Activated CD8-positive, alpha-beta T cell treated with anti-CD3 and anti-CD28 coated beads, Interleukin-2, amount 10 ng/mL, durations not matched to agents 7 days and 5 days (primary cell): ENCODE results near the gene TBC1D19. TPM values are rescaled to one million over a fixed set of nuclear protein-coding genes. Genes with fewer than 3 reads are reported as not detected.
"Not testable (repeated sequence)": the region's sequence is repeated elsewhere in the genome, so short reads cannot be mapped to it uniquely, and the experiment has no call there.

Source experiments
- ATAC-seq: fragments of 150-1000 bp; cut with Tn5 transposase; one replicate; pipeline ENCODE4 v1.10.0; 2021; ENCODE audit warnings: moderate library complexity
- CTCF ChIA-PET: fragments of 350-600 bp; sonication (Branson Sonifier 250); formaldehyde crosslinking; loops from one replicate; lab custom pipeline; 2021; ENCODE audit warnings: antibody characterized with exemption; lab: Charles Lee
- POLR2A ChIA-PET: fragments of 350-600 bp; sonication (Branson Sonifier 250); formaldehyde crosslinking; loops from one replicate; lab custom pipeline; 2021; ENCODE audit warnings: antibody characterized with exemption; lab: Charles Lee
- DNase-seq: peaks from one replicate; pipeline ENCODE4 v3.0.0-alpha.2; 2020
- H3K27ac Mint-ChIP-seq: one replicate; pipeline ENCODE4 v1.8.0; 2021; ENCODE audit warnings: mild to moderate bottlenecking, mixed read lengths
- H3K27me3 Mint-ChIP-seq: one replicate; pipeline ENCODE4 v1.8.0; 2021; ENCODE audit warnings: low read depth, mixed read lengths
- H3K36me3 Mint-ChIP-seq: one replicate; pipeline ENCODE4 v1.8.0; 2021; ENCODE audit warnings: low read depth, mixed read lengths
- H3K4me1 Mint-ChIP-seq: one replicate; pipeline ENCODE4 v1.8.0; 2021; ENCODE audit warnings: low read depth, mixed read lengths
- H3K4me3 Mint-ChIP-seq: one replicate; pipeline ENCODE4 v1.8.0; 2021; ENCODE audit warnings: mild to moderate bottlenecking, mixed read lengths
- H3K9me3 Mint-ChIP-seq: one replicate; pipeline ENCODE4 v1.8.0; 2022; ENCODE audit warnings: mixed read lengths; ENCODE audit not compliant: insufficient read depth
- total RNA-seq, 2 experiments: library from RNA; stranded (reverse); gene quantifications; one replicate each; pipeline ENCODE4 v1.2.3, GENCODE V29; 2021

Gene TBC1D19
- total RNA-seq, 2 experiments from 2014 or later: 4.7 to 5.7 TPM

DNA sequence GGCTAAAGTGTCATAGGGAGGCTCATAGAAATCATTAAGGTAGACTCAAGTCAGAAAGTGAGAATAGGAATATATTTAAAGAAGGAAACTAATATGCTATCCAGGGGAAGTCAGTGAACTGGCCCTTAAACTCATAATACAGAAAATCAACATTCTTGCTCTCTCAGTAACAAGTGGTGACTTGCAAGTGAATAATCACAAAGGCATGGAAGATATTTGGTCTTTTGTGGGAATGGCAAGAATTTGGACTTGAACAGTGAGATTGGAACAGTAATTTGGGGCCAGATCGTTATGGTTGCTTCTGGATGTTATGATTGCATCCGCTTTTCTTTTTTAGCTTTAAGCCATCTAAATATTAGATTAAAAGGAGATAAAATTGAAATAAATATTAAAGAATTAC, 103.8 kb downstream of the TBC1D19 start:
- no peak overlapping the region for H3K27ac Mint-ChIP-seq
- no peak for ATAC-seq
- H3K4me3 Mint-ChIP-seq: no peak overlapping the region
- no peak for DNase-seq
- H3K36me3 Mint-ChIP-seq: peaks cover 5% of the 10 kb centered on the region
- ChIA-PET POLR2A (no interaction called here), CTCF (no interaction called here)
- H3K4me1 Mint-ChIP-seq: no peaks in the 10 kb centered on the region
- no peaks in the 10 kb centered on the region for H3K9me3 Mint-ChIP-seq
- no peaks in the 10 kb centered on the region for H3K27me3 Mint-ChIP-seq

GRCh38 chr4:26690506-26690905, 106.6 kb downstream of the TBC1D19 start:
- peaks cover 5% of the 10 kb centered on the region for H3K36me3 Mint-ChIP-seq
- ChIA-PET POLR2A (no interaction called here), CTCF (no interaction called here)
- no peaks in the 10 kb centered on the region for H3K4me1 Mint-ChIP-seq
- no peak overlapping the region for H3K27ac Mint-ChIP-seq
- H3K4me3 Mint-ChIP-seq: no peak overlapping the region
- no peak for DNase-seq
- no peak for ATAC-seq
- no peaks in the 10 kb centered on the region for H3K27me3 Mint-ChIP-seq
- no peaks in the 10 kb centered on the region for H3K9me3 Mint-ChIP-seq

GRCh38 chr4:26692014-26692726, 108.3 kb downstream of the TBC1D19 start:
- H3K4me3 Mint-ChIP-seq: no peak overlapping the region
- ATAC-seq (no peak), DNase-seq (no peak)
- H3K36me3 Mint-ChIP-seq: peaks cover 5% of the 10 kb centered on the region
- POLR2A ChIA-PET: no interaction called here
- no peaks in the 10 kb centered on the region for H3K27me3 Mint-ChIP-seq
- CTCF ChIA-PET: no interaction called here
- no peaks in the 10 kb centered on the region for H3K9me3 Mint-ChIP-seq
- no peak overlapping the region for H3K27ac Mint-ChIP-seq
- no peaks in the 10 kb centered on the region for H3K4me1 Mint-ChIP-seq

DNA sequence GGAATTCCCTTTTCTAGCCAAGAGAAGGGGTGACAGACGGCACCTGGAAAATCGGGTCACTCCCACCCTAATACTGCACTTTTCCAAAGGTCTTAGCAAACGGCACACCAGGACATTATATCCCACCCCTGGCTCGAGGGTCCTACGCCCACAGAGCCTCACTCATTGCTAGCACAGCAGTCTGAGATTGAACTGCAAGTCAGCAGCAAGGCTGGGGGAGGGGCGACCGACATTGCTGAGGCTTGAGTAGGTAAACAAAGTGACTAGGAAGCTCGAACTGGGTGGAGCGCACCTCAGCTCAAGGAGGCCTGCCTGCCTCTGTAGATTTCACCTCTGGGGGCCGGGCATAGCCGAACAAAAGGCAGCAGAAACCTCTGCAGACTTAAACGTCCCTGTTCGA, 110.2 kb downstream of the TBC1D19 start:
- CTCF ChIA-PET, ATAC-seq, H3K27ac Mint-ChIP-seq: not testable (repeated sequence)

DNA sequence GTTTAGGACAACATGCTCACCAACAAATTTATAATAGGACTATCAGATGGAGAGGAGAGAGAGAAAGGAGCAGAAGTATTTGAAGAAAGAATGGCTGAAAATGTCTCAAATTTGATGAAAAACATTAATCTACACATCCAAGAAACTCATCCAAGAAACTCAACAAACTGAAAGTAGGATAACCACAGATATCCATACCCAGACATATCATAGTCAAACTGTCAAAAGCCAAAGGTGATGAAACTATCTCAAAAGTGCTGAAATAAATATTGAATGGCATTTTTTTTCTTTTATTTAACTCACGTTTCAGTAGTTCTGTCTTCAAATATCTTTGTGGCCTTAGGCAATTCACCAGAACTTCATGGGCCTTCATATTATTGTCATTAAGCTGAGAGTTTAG, 116.2 kb downstream of the TBC1D19 start:
- H3K27ac Mint-ChIP-seq: no peak overlapping the region
- H3K36me3 Mint-ChIP-seq: no peaks in the 10 kb centered on the region
- no peaks in the 10 kb centered on the region for H3K27me3 Mint-ChIP-seq

More for the DNA sequence above, 110.2 kb downstream of the TBC1D19 start:
- DNase-seq, H3K36me3 Mint-ChIP-seq, H3K9me3 Mint-ChIP-seq, H3K4me3 Mint-ChIP-seq, POLR2A ChIA-PET, H3K4me1 Mint-ChIP-seq, H3K27me3 Mint-ChIP-seq: not testable (repeated sequence)

DNA sequence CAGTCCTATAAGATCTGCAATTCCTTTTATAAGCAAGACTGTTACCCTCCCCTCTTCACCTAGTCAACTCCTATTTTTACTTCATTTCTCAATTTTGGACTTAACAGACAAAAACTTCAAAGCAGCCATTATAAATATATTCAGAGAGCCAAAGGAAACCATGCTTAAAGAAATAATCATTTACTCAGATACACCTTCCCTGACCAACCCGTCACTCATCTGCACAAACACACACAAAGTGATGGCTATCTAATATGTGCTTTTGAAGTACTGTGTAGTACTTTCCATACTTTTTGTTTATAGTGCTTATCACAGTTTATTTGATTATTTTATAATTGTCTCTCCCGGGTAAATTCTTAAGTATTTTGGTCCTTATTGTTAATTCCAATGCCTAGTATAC, 117.2 kb downstream of the TBC1D19 start:
- Mint-ChIP-seq H3K9me3 (no peaks in the 10 kb centered on the region), H3K4me1 (no peaks in the 10 kb centered on the region), H3K27ac (no peak overlapping the region), H3K27me3 (no peaks in the 10 kb centered on the region), H3K4me3 (no peak overlapping the region), H3K36me3 (no peaks in the 10 kb centered on the region)
- POLR2A ChIA-PET: no interaction called here
- CTCF ChIA-PET: no interaction called here
- no peak for ATAC-seq
- no peak for DNase-seq

More for the DNA sequence above, 116.2 kb downstream of the TBC1D19 start:
- ChIA-PET POLR2A (no interaction called here), CTCF (no interaction called here)
- Mint-ChIP-seq H3K4me3 (no peak overlapping the region), H3K4me1 (no peaks in the 10 kb centered on the region), H3K9me3 (no peaks in the 10 kb centered on the region)
- no peak for ATAC-seq
- DNase-seq: no peak

DNA sequence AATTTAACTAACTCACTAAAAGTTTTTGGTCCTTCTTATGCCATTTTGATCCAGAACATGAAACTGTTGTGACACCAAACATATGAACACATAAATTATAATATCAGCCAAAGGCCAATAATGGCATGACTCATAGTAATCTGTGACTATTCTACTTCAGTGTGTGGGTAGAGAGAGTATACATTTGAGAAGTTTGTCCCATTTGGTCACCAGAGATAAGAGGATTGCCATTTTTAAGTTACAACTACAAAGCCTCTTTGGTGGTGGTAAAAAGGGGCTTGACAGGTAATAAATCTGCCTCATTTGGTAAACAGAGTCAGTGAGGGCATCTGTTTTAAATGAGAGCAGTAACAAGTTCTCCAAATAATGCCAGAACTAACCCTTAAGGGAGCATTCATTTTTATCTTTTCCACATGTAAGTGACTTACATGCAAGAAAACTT, 117.9 kb downstream of the TBC1D19 start:
- CTCF ChIA-PET: no interaction called here
- Mint-ChIP-seq H3K9me3 (no peaks in the 10 kb centered on the region), H3K36me3 (no peaks in the 10 kb centered on the region), H3K4me1 (no peaks in the 10 kb centered on the region), H3K27ac (no peak overlapping the region), H3K4me3 (no peak overlapping the region), H3K27me3 (no peaks in the 10 kb centered on the region)
- ATAC-seq (no peak), DNase-seq (no peak)
- POLR2A ChIA-PET: no interaction called here

GRCh38 chr4:26707342-26707741, 123.5 kb downstream of the TBC1D19 start:
- H3K36me3 Mint-ChIP-seq: no peaks in the 10 kb centered on the region
- ChIA-PET CTCF (no interaction called here), POLR2A (no interaction called here)
- no peak overlapping the region for H3K27ac Mint-ChIP-seq
- H3K4me3 Mint-ChIP-seq: no peak overlapping the region
- no peaks in the 10 kb centered on the region for H3K4me1 Mint-ChIP-seq
- no peaks in the 10 kb centered on the region for H3K9me3 Mint-ChIP-seq
- H3K27me3 Mint-ChIP-seq: no peaks in the 10 kb centered on the region
- DNase-seq (no peak), ATAC-seq (no peak)

DNA sequence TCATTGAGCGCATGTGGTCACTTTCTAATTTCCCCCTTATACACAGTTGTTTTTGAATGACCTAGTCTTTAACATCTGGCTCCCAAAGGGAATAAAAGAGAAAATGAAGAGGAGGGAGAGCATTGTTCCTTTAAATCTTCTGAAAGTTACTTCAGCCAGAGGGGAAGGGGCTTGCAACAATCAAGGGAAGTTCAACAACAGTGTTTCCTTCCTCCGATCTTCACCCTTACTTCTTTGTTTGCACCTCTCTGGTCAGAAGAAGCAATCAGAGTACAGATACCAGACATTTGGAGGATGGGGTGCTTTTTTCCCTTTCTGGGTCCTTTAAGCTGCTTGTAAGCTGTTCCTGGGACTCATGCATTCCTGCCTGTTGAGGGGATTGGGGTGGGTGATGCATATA, 125.4 kb downstream of the TBC1D19 start:
- Mint-ChIP-seq H3K4me1 (no peaks in the 10 kb centered on the region), H3K27ac (no peak overlapping the region), H3K9me3 (no peaks in the 10 kb centered on the region), H3K27me3 (no peaks in the 10 kb centered on the region), H3K36me3 (no peaks in the 10 kb centered on the region), H3K4me3 (no peak overlapping the region)
- POLR2A ChIA-PET: no interaction called here
- DNase-seq (no peak), ATAC-seq (no peak)
- CTCF ChIA-PET: no interaction called here

- ATAC-seq (no peak), DNase-seq (no peak)
- Mint-ChIP-seq H3K9me3 (no peaks in the 10 kb centered on the region), H3K4me3 (no peak overlapping the region), H3K27ac (no peak overlapping the region), H3K27me3 (no peaks in the 10 kb centered on the region), H3K4me1 (no peaks in the 10 kb centered on the region), H3K36me3 (no peaks in the 10 kb centered on the region)
- CTCF ChIA-PET: no interaction called here
- POLR2A ChIA-PET: no interaction called here
These were observed 129.8 kb downstream of the TBC1D19 start for GRCh38 chr4:26713563-26714151.

DNA sequence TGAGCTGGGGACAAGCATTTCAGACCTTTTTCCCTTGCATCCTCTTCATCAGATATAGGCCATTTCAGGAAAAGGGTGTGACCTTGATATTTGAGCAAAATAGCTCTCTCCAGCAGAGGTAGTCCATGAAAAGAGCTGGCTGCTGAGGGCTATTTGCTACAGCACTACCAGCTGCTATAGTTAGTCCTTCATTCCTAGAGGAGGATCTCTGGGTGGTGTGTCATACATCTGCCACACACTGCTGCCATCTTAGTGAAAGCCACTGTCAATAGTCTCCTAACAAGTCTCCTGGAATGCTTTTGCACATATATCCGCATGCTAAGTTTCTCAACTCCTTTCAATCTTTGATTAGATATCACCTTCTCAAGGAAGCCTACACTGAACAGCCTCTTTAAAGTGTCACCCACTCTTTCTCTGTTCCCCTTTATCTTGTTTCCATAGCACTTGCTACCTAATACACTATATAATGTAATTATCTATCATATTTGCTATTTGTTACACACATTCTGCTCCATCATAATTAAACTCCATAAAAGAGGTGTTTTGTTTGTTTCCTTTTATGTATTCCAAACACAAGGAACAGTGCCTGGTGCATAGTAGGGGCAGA, 131.9 kb downstream of the TBC1D19 start:
- no peaks in the 10 kb centered on the region for H3K9me3 Mint-ChIP-seq
- no peak overlapping the region for H3K4me3 Mint-ChIP-seq
- H3K36me3 Mint-ChIP-seq: no peaks in the 10 kb centered on the region
- POLR2A ChIA-PET: no interaction called here
- H3K27me3 Mint-ChIP-seq: no peaks in the 10 kb centered on the region
- no peak for DNase-seq
- H3K27ac Mint-ChIP-seq: no peak overlapping the region
- no peaks in the 10 kb centered on the region for H3K4me1 Mint-ChIP-seq
- CTCF ChIA-PET: no interaction called here
- no peak for ATAC-seq

GRCh38 chr4:26717332-26717731, 133.4 kb downstream of the TBC1D19 start:
- H3K4me3 Mint-ChIP-seq: no peak overlapping the region
- DNase-seq (no peak), ATAC-seq (no peak)
- POLR2A ChIA-PET: no interaction called here
- no peaks in the 10 kb centered on the region for H3K27me3 Mint-ChIP-seq
- CTCF ChIA-PET: no interaction called here
- H3K4me1 Mint-ChIP-seq: no peaks in the 10 kb centered on the region
- no peaks in the 10 kb centered on the region for H3K9me3 Mint-ChIP-seq
- no peak overlapping the region for H3K27ac Mint-ChIP-seq
- no peaks in the 10 kb centered on the region for H3K36me3 Mint-ChIP-seq
